ENCODE results near the gene CISD3.

The CISD3 gene

DNA sequence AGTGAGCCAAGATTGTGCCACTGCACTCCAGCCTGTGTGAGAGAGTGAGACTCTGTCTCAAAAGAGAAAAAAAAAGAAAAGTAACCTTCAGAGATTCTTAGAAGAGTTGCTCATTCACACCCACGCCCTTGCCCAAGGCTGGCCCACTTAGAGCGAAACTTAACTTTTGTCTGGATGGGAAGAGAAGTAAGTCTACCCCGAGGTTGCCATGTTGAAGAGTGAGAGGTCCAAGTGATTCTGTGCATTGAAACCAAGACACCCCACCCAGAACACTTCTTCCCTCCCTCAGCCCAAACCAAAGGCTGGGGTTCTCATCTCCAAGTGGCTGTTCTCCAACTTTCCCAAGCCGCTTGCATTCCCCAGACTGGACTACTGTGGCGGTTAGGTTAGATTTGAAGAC lies 2.4 kb upstream of the CISD3 start:
- DNase-seq (ENCODE audit: low read depth in 2 of 2, low spot score in 1 of 2), result peak; percentile 56 to 73

DNA sequence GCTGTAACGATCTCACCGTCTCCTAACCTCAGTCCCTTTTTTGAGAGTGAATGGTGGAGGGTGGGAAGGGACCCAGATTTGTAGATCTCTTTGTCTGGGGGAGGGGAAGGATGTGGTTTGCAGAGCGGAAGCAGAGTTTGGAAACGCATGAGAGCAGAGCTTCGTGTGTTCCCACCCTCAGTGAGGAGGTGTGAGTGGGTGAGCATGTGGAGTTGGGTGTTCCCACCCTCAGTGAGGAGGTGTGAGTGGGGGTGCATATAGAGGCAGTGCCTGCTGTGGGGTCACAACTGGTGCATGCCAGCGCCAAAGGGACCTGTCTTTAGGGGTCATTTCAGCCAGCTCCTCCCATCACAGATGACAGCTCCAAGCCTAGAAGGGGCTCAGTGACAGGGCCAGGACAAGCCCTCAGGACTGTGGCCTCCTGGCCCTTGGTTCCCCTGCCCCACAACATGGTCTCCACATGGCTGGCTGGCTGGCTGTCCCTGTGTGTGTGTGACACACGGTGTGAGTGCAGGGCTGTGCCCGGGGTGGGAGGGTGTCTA lies 1.8 kb upstream of the CISD3 start:
- DNase-seq (ENCODE audit: low read depth in 2 of 2, low spot score in 1 of 2), result peak in 1 of 2 donors; percentile 68

DNA sequence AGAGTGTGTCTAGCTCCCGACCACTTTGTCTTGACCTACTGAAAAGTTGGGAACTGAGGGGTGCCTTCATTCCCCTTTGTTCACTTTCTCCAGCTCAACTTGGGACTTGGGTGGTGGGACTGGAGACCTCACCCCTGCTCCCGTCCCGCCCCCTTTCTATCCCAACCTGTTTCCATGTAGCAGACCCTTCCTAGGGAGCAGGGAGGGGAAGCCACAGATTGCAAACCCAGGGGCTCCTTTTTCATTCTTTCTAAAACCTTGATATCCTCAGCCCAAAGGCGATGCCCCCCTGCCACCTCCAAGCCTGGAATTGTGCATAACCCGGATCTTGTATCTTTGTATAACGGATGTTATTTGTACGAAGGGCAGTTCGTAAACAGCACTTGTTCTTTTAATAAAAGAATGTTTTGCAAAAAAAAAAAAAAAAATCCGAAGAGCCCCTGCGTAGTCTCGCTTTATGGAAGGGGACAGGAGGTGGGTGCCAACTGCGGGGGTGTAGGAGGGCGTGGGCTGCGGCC lies 714 bp upstream of the CISD3 start:
- DNase-seq (ENCODE audit: low read depth in 2 of 2, low spot score in 1 of 2), result no peak

DNA sequence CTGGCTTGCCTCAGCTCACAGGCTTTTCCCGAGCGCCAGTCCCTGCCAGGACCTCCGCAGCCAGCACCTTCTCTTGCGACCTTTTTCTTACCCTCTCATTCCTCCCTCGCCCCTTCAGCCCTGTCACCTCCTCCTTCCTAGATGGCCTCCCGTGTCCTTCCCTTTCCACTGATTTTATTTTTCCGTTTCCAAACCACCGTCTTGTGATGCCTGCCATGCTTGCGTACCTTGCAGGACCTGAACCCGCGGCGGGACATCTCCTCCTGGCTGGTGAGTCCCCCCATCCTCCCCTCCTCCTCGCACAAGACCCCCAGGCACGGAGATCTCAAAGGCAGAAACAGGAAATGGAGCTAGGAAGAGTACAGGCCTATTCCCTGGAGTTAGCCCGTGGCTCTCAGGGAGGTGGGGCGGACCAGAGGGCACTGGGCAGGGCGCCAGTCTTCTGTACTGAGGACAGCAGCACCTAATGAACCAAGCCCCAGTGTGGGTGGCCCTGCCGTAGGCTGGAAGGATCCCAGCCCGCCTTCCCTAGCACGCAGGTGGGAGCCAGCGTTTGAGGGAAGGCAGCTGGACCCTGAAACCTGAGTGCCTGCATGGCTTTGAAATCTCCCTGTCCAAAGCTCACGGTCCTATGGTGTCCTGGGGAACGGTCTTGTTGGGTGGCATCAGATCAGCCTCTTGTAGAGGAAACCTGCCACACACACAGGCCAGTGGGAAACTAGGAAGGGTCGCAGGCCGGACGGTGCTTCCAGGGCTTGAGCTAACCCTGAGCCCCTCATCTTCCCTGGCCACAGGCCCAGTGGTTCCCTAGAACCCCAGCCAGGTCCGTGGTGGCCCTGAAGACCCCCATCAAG lies 612 bp downstream of the CISD3 start:
- no peak for DNase-seq (ENCODE audit: low read depth in 2 of 2, low spot score in 1 of 2)

DNA sequence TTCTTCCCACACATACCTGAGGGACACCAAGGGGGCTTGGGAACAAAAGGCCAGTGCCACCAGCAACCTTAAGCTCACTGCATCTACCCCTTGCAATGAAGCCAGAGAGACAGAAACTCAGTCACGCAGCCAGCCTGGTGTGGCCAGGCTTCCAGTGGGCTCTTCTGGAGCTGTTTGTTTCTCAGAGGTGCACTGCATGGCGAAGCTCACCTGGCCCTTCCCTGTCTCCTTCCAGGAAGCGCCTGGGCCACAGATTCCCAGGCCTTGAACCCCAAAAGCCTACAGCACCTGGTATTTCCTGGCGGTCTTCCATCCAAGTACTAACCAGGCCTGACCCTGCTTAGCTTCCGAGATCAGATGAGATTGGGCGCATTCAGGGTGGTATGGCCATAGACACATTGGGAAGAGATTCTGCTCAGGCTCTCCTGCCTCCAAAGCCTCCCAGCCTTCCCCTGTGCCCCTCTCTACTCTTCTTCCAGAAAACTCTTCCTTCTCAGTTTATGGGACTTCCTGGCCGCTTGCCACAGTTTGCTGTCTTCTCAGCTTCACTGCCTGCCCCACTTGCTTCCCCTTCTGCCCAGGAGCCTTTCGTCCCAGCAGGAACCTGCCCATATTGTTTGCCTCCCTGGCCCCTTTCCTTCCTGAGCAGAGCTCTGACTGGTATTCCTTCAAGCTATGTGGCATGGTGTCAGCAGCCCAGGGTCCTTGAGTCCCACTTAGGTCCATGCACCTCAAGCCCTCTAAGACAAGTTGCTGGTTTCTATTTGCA lies 1.6 kb downstream of the CISD3 start:
- DNase-seq (ENCODE audit: low read depth in 2 of 2, low spot score in 1 of 2), result no peak

DNA sequence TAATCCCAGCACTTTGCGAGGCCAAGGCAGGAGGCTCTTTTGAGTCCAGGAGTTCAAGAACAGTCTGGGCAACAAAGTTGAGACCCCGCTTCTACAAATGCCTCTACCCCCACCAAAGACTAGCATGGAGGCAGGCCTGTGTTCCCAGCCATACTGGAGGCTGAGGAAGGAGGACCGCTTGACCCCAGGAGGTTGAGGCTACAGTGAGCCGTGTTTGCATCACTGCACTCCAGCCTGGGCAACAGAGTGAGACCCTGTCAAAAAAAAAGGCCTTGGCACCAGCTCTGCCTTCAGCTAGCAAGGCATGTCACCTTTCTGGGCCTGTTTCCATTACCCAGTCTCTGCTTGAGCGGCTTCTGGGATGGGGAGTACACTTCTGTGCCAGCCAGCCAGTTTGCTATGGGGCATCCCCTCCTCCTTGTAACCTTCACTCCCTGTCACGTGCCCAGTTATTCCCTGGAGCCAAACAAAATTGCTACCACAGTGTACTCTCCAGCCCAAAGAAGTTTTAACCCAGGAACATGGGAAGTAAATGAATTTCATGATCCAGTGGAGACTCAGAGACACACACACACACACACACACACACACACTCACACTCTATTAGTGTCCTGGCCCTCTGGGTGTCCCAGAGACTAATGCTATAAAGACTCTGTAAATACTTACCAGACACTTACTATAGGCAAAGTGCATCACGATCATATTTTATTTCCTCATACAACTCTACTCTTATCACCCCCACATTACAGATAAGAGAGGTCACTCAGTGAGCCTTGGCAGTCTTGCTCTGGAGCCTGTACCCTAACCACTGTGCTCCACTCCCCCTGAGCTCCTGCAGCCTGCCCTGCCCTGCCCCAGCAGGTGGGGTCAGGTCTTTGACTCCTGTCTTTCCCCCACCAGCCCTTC lies 2.5 kb downstream of the CISD3 start:
- DNase-seq (ENCODE audit: low read depth in 2 of 2, low spot score in 1 of 2), result no peak

DNA sequence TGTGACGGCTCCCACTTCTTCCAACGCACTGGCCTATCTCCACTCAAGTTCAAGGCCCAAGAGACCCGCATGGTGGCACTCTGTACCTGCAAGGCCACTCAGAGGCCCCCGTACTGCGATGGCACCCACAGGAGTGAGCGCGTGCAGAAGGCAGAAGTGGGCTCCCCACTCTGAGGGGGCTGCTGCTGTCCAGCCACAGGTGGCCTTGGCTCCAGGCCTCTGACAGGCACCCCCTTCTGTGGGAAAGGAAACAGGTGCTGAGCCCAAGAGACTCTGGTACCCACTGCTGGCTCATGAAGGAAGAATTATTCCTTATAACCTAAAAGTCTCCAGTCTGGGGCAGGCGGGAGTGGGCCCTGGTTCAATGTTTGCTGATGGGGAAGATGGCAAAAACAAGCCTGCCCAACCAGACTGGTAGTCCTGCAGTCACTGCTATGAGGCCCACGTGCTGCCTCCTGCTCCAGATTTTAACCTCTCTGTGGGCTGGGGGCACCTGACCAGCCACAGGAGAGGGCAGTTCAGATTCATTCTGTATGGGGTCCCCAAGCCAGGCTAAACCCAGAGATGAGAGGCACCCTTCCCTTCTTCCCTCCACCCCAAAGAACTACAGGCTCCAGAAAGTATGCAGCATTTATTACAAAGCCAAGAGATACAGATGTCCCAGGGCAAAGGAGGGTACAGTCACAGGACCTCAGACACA lies 3.3 kb downstream of the CISD3 start:
- no peak for DNase-seq (ENCODE audit: low read depth in 2 of 2, low spot score in 1 of 2)

DNA sequence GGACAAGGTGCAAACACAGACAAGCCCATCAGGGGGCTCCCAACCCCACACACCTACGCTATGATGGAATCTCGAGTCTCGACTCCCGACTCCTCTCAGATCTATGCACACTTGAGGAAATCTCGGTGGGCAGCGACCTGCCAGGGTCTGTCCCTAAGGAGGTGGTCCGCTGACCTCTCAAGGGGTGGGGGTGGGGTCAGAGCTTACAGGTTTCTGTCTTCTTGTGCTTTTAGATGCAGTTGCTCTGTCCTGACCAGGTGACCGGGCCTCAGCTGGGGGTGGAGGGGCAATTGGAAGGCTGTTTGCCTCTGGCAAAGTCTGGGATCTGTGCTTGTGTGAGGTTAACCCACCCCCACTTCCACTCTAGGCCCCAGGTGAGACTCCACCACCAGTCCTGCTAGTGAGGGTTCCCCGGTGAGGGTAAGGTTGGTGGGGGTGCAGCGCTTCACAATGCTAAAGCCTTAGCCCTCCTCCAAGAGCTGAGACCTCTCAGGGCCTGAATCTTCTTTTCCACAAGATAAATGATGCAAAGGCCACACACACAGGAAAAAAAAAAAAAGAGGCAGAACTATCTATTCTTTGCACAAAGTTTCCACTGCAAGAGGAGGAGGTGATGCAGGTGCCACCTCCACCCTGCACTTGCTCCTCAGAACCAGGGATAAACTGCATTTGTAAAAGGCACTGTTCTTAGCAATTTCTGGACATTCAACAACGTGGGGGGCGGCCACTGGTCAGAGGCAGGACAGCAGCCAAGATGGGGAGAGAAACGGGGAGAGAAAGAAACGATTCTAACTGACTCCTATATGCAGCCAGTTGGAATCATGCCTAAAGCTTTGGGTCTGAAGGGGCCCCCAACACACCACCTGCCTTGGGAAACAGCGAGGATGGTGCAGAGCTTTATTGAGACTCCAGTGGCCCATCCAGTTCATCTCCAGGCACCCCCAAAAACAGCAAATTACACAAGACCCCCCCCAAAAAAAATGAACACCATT lies 4.1 kb downstream of the CISD3 start:
- DNase-seq (ENCODE audit: low read depth in 2 of 2, low spot score in 1 of 2), result no peak

DNA sequence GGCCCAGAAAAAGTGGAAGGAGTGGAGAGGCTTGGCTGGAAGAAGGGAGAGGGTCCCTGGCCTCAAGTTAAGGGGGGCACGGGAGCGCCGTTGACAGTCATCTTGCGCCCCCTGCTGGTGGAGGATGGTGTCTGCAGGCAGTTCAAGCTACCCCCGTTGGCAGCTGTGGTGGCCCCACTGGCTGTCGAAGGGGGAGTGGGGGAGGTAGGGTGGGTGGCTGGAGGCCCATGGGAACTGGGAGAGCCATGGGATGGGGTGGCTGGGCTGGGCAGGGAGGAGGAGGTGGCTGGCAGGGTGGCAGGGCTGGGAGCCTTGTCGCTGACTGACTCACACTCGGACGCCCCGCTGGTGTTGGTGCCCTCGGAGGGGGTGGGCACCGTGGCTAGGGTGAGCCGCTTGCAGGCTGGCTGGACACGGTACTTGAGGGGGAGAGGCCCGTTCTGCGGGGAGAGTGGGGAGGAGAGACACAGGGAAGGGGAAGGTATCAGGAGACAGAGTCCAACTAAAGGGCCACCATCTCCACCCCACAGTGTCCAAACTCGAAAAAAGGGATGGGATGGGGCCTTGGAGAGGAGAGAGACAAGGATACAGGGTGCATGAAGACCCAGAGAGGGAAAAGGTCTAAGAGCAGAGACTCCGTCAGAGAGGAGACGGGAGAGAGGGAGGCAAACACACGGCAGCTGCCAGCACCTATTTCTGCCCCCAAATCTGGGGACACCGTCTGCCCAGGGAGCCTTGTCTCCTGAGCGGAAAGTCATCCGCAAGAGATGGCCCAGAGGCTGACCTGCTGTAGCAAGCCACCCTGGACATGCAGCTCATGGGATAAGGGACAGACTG lies 5.2 kb downstream of the CISD3 start:
- DNase-seq (ENCODE audit: low read depth in 2 of 2, low spot score in 1 of 2), result peak; percentile 51 to 69

DNA sequence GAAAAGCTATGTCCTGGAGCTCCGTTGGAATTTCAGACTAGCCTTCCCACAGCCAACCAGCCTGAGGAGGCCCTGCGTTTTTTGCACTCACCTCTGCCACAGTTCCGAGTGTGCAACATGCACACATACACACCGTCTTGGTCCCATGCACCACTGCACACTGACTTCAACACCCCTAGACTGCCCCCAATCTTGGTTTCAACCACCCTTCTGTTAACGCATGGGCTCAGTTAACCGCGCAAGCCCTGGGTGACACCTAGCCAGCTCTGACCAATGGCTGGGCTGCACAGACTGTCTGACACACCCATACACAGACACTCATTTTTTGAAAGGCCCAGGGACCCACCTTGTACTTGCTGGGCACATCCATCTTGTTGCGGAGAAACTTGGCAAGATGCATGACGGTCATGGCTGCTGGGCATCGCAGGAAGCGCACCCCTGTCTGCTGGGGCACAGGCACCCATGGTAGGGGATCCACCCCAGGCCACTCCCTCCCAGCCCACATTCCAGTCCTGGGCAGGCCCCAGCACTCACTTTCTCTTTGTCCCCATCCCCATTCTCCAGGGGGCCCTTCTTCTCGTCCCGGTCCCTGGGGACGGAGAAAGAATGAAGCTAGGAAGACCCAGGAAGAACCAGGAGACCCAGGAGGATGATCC lies 8.0 kb downstream of the CISD3 start:
- no peak for DNase-seq (ENCODE audit: low read depth in 2 of 2, low spot score in 1 of 2)

DNA sequence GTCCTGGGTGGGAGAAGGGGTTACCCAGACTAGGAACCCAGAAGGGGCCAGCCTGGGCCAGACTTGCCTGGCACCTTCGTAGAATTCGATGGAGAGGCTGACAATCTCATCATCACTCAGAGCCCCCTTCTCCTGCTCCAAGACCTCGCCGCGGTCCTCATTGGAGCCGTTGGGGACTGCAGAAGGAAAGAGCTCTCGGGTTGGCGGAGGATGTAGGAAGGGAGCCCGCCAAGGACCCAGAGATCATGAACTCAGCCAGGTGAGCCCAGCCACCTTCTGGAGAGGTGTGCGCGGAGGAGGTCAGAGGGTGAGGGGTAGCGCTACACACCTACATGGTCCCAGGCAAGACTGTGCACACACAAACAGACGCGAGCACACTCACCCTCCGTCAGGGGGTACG lies 8.5 kb downstream of the CISD3 start:
- DNase-seq (ENCODE audit: low read depth in 2 of 2, low spot score in 1 of 2), result no peak

DNA sequence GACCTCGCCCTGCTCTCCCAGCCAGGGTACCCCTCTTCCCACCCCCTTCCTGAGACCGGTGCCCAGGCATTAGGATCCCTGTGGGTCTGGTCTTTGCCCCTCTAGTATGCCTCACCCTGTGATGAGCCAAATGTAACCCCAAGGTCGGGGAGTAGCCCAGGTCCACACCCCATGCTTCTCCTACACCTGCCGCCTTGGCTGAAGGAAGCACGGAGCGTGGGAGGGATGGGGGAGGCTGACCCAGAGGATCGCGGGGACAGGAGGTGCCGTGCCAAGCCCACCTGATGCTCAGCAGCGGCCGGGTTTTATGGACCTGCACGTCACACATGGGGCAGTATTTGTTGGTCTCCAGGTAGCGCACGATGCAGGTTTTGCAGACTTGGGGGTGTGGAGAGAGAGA lies 9.2 kb downstream of the CISD3 start:
- no peak for DNase-seq (ENCODE audit: low read depth in 2 of 2, low spot score in 1 of 2)

DNA sequence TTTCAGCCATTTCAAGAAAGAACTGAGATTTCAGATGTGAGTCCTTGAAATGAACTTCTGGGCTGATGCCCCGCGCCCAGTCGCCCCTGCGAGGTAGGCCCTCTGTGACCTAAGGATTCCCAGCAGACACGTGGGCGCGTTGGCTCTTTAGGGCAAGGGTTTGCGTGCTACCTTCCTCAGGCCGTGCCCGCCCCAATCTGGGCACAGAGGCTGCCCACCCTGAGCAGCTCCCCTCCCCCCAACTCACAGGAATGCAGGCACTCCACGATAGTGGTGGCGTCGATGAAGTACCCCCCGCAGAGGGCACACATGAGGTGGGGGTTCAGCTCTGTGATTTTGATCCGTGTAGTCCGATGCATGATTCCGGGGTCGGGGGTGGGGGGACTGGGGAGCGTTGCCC lies 9.9 kb downstream of the CISD3 start:
- DNase-seq (ENCODE audit: low read depth in 2 of 2, low spot score in 1 of 2), result no peak

DNA sequence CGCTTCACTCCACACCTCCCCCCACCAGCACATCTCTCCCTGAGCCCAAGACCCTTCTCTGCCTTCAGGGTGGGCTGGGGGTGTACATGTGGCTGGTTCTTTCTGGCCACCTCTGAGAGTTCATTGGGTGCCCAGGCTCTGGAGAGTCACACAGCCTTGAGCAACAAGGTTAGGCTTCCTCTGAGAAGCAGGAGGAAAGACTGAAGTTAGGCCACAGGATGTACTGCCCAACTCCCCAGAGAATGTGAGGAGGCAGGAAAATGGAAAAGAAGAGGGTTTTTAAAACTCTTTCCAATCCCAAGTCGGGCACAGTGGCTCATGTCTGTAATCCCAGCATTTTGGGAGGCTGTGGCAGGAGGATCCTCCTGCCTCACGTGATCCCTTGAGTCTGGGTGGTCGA lies 10.7 kb downstream of the CISD3 start:
- DNase-seq (ENCODE audit: low read depth in 2 of 2, low spot score in 1 of 2), result no peak

DNA sequence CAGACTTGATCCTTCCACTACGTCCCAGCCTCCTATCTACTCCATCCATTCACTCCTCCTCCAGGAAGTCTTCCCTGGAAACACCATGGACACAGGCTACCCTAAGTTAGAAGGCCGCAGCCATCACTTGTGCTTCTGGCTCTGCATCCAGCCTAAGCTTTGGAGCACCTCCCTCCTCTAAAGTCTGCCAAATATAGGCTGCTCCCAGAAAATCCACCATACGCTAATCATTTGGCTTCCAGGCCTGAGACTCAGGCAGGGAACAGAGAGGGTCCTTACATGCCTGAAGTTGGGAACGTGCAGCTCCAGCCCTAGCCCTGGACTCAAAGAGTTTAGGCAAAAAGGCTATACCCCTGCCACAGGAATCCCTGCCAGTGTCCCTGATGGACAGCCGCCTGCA lies 11.3 kb downstream of the CISD3 start:
- DNase-seq (ENCODE audit: low read depth in 2 of 2, low spot score in 1 of 2), result no peak

DNA sequence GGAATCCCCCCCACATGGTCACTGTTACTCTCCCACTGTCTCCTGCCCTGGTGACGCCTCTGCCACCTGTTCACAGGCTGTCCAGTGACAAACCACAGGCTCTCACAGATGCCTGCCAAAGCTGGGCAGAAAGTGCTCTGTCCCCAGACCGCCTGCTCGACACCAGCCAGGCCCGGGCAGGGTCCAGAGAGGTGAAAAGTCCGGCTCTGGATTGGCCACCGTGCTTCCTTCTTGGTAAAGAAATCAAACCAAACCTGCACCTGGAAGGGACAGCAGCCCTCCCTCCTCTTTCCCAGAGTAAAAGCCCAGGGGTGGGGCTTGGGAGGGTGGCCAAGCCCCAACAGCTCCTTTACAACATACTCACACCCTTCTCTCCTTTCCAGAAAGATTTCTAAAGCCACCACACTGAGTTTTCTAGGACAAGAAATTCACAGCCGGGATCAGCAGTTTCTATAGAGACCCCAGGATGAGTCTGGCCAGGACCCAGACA lies 11.8 kb downstream of the CISD3 start:
- DNase-seq (ENCODE audit: low read depth in 2 of 2, low spot score in 1 of 2), result no peak
